Renal pelvis (tissue), 4 donors: ENCODE data around the gene LIPC. TPM values are rescaled to one million over a fixed set of nuclear protein-coding genes. Genes with fewer than 3 reads are reported as not detected.
"Not testable (repeated sequence)": the region's sequence is repeated elsewhere in the genome, so short reads cannot be mapped to it uniquely, and the experiment has no call there.

Experiments used
- DNase-seq: peaks from one replicate; pipeline ENCODE4 v3.0.0-alpha.2; 2013
- polyA plus RNA-seq, 3 donors: library from polyadenylated mRNA; unstranded; fragments of 120-200 nt; gene quantifications; one replicate each; pipeline ENCODE4 v1.2.1, GENCODE V29; 2013; ENCODE audit not compliant: insufficient read length in 3 of 3

Gene LIPC
- polyA plus RNA-seq, 3 donors: 13.0 to 19.2 (median 16.0) TPM

DNA sequence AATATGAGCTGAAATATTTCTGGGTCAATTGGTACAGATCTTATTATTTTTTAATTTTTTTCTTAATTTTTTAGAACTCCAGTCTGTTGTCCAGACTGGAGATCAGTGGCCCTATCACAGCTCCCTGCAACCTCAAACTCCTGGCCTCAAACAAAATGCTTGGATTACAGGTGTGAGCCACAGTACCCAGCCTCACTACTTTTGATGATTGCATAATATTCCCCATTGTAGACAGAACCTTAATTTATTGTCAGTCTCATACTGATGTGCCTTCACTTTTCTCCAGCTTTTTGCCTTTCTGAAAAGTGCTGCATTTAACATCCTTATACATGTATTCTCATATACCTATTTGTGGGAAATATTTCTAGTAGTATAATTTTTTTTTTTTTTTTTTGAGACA is 144.9 kb downstream of the LIPC start:
- no peak for DNase-seq

DNA sequence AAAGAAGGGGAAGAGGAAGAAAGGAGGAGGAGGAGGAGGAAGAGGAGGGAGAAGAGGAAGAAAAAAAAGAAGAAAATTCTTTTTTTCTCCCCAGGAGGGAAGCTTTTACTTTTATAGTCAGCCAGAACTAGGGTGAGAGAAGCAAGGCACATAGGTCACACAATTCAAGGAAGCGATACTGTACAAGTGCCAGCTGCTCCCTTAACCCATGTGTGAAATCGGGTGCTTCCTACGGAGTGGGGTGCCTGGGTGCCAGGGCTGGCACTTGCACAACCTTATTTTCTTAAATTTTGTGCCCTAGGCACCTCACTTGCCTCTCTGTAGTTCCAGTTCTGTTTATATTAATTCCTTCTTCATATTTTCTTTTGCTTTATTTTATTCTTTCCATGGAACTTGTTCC is 150.4 kb downstream of the LIPC start:
- DNase-seq: no peak

GRCh38 chr15:58583171-58583908 is 151.5 kb downstream of the LIPC start:
- DNase-seq: no peak

DNA sequence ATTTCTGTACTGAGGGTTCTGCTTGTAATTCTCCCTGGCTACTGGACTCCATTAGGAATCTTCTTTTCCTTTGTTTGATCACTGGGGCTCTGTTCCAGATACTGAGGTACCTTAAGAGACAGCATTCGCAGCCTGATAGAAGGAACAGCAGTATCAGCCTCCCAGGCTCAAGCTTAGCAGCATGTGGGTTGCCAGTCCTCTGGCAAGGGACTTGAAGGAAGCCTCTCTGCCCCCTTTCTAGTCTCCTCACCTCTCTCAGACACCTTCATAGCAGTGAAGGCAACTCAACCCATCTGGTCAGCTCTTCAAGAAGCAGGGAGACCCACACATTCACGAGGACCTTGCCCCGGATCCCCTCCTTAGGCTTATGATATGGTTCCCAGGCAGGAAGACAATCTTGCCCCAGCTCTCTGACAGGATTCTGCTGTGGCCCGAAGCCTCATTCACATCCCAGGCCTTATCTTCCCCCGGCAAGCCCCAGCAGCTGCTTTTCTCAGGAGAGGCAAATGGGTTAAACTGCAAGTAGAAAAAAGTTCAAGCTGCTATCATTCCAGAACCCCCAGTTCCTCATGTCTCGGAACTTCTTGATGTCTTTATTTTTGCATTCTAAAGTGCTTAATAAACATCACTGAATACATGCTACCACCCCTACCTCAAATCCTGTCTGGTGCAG is 153.1 kb downstream of the LIPC start:
- no peak for DNase-seq

DNA sequence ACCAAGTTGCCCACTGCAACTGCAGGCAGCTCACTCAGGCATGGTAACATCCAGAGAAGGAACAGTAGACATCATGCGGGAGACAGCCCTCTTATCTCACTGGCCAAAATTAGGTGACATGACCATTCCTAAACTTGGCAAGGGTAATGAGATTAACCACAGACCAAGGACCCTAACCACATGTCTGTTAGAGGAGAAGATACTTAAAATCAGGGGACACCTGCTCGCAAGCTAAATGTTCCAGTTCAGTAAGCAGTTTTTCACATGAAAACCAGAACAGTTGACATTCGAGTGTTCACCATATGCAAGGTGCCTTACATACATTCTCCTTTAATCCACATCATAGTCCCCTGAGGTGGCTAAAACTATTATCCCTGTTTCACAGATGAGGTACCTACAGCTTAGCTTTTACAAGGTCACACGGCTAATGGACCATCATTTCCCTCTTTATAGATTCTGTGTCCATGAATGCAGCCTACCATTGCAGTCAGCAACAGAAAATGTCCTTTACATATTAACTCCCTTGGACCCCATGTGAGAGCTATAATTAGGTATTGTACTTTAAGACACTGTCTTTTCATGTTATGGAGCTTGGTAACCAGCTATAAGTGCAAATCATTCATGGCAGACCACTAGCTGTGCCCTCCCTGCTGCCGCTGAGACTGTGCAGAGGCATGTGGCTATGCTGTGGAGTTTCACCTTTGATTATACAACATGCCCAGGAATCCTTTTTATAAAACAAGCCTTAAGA is 154.1 kb downstream of the LIPC start:
- DNase-seq: peak; percentile 33

- DNase-seq: no peak
Measured at GRCh38 chr15:58587486-58587885, 155.7 kb downstream of the LIPC start.

DNA sequence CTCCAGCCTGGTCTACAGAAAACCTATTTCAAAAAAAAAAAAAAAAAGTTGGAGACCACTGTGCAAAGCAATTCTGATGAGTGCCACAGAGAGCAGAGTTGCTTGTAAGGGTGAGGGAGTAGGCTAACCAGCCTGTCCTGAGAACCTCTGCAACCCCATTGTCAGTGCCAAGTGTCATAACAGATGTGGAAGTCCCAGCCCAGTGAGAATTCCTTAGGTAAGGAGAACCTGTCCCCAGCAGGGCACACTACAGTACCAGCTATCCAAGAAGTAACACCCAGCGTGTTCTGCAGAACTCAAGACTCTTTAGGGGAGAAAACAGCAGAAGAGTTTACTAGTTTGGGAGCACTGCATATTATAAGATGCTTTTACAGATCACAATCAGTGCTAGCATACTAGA is 156.3 kb downstream of the LIPC start:
- no peak for DNase-seq

GRCh38 chr15:58589047-58589446 is 157.3 kb downstream of the LIPC start:
- DNase-seq: no peak

DNA sequence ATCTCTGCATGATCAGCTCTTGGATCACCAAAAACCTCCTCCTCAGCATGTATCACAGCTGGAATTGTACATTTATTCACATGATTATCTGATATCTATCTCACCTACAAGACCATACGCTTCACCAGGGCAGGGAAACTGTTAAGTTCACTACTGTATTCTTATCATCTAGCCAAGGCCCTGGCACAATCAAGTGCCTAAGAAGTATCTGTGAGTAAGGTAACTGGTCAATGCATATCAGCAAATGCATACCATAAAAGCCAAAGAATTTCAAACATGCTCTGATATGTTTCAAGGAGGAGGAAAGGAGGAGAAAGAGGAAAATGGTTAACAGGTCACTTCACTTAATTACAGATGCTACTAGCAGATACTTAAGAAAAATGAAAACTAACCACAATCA is 158.4 kb downstream of the LIPC start:
- no peak for DNase-seq

DNA sequence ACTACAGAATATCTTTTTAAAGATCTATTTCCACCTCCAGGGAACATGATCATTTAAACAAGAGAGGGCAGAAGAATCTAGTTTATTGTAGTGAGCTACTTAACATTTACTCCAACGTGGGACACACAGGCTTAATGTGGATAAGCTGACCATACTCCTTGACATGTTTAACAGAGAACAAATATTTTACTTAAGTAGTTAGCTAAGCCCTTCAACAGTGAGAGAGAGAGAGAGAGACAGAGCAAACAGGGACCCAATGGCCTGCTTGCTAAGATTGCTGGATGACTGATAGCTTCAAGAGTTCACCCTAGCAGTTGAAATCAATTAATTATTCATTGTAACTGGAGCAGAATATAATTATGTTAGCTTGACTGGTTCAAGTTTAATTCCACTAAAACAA is 159.1 kb downstream of the LIPC start:
- DNase-seq: no peak

DNA sequence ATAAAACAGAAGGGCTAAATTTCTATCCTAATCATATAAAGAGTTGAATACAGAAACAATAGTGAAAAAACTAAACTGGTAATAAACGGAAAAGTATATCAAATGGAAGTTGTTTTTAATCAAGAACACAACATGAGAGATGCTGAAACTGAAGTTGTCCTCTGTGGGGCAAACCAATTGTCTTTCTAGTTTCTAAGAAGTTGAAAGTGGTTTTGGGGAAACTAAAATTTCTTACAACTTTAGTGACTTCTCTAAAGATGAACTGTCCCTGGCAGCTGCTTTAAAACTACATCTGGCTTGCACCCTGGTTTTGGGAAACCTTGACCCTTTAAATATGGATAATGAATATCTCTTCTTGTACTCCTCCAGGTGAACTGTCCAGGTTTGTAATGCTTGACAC is 162.1 kb downstream of the LIPC start:
- no peak for DNase-seq

GRCh38 chr15:58594898-58595297 is 163.1 kb downstream of the LIPC start:
- DNase-seq: no peak

DNA sequence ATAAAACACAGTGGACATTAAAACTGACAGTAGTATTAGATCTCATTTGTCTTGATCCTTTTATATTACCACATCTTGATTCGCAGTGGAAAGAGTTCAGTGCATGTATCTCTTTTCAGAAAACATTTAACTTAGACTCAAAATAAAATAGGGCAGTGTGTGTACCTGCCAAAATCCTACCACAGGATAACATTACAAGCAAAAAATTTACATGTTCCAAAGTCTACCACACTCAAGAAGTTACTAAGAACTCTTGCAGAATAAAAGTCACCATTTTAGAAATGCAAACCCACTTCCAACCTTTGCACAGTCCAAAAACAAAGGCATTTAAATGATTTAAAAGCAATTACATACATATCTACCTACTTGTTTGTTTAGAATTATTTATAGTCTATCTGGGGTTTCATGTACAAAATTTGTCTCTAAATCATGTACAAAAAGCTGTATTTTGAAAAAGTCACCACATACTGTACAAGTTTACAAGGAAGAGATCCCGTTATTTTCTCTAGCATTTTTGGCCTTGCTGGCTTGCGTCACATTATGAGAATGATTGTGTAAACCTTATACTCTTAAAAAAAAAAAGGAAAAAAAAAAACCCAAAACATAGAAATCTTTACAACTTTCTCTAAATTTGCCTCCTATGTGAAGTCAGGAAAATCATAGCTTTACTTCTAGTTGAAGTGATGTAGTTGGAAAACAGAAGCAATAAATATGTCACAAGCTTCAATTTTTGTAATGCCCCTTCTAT is 163.9 kb downstream of the LIPC start:
- no peak for DNase-seq

DNA sequence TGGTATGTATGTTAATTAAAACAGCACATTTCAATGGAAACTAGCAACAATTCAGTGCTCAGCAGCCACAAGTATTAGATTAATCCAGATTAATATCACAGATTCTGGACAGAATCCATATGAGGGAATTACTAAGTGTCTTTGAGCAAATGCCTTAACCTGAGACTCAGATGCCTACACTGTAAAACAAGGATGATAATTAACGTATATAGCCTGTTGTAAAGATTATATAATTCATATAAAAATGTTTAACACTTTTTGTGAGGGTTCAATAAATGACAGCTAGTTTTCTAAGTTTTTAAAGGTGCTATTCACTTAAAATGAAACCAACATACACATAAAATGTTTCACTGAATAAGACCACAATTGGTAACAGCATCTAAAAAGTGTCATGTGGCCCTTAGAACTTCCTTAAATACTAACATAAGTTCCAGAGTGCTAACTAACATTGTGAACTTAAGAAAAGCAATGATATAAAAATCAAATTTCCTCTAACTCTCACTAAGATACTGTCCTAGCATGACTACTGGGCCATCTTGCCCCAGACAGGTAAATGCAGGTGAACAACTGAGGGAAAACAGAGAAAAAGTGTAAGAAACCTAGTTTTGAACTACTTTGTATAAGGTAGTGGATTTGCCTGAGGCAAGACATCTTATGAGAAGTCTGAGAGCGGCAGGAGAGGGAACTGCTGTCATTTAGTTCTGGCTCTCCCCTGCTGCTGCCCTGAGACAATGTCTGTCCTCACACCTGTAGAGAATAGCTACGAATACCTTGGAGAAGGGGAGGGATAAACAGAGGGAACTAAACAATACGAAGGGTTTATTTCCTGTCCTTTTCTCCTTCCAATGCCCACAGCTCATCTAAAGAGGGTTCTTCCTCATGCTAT is 166.4 kb downstream of the LIPC start:
- DNase-seq: no peak

- DNase-seq: no peak
Measured at GRCh38 chr15:58598829-58599210, 167.0 kb downstream of the LIPC start.

- DNase-seq: no peak
Measured at GRCh38 chr15:58602823-58603222, 171.0 kb downstream of the LIPC start.

DNA sequence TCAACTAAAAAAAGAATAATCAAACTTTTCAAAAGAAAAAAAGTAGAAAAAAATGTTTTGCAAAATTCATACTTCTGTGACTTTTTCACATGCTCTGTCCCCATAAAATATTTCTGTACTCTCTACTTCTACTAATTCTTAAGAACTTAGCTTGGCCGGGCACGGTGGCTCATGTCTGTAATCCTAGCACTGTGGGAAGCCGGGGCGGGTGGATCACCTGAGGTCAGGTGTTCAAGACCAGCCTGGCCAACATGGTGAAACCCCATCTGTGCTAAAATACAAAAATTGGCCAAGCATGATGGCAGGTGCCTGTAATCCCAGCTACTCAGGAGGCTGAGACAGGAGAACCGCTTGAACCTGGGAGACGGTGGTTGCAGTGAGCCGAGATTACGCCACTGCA is 172.1 kb downstream of the LIPC start:
- DNase-seq: not testable (repeated sequence)

- DNase-seq: no peak
Measured at GRCh38 chr15:58604455-58604923, 172.7 kb downstream of the LIPC start.

GRCh38 chr15:58605931-58606530 is 174.2 kb downstream of the LIPC start:
- no peak for DNase-seq

GRCh38 chr15:58606577-58607080 is 174.8 kb downstream of the LIPC start:
- DNase-seq: no peak
